GM21423 (cell line): ENCODE measurements around the gene DHX32.
"Not testable (repeated sequence)": the region's sequence is repeated elsewhere in the genome, so short reads cannot be mapped to it uniquely, and the experiment has no call there.

Source experiments
- ATAC-seq: cut with Tn5 transposase; IDR thresholded peaks from one replicate; pipeline ENCODE4 v1.9.1; 2021; ENCODE audit warnings: mild to moderate bottlenecking, moderate library complexity; ENCODE audit not compliant: unreplicated experiment

DHX32 gene

GRCh38 chr10:125881192-125881591 is at the start of gene DHX32:
TSS of gene DHX32 (minus strand) at chr10:125881292. CDS start at chr10:125880824, 468 bp downstream.
- no peak for ATAC-seq

GRCh38 chr10:125929618-125930017 is 48.5 kb upstream of the DHX32 start:
- ATAC-seq = no peak

GRCh38 chr10:125928928-125929585 is 48.0 kb upstream of the DHX32 start:
- no peak for ATAC-seq

- not testable (repeated sequence) for ATAC-seq
These were observed 46.2 kb upstream of the DHX32 start for GRCh38 chr10:125927265-125927664.

- no peak for ATAC-seq
These were observed 45.2 kb upstream of the DHX32 start for GRCh38 chr10:125926247-125926646.

- ATAC-seq = no peak
These were observed 44.3 kb upstream of the DHX32 start for GRCh38 chr10:125925262-125925834.

- ATAC-seq = not testable (repeated sequence)
These were observed 40.7 kb upstream of the DHX32 start for GRCh38 chr10:125921643-125922306.

GRCh38 chr10:125917704-125918361 is 36.7 kb upstream of the DHX32 start:
- ATAC-seq = not testable (repeated sequence)

- ATAC-seq = no peak
These were observed 35.9 kb upstream of the DHX32 start for GRCh38 chr10:125916977-125917376.

- not testable (repeated sequence) for ATAC-seq
These were observed 32.2 kb upstream of the DHX32 start for GRCh38 chr10:125913277-125913676.

GRCh38 chr10:125911990-125912389 is 30.9 kb upstream of the DHX32 start:
- ATAC-seq = no peak

GRCh38 chr10:125911145-125911544 is 30.1 kb upstream of the DHX32 start:
- ATAC-seq = no peak

GRCh38 chr10:125909491-125909890 is 28.4 kb upstream of the DHX32 start:
- not testable (repeated sequence) for ATAC-seq

- ATAC-seq = not testable (repeated sequence)
These were observed 27.7 kb upstream of the DHX32 start for GRCh38 chr10:125908813-125909212.

- not testable (repeated sequence) for ATAC-seq
These were observed 26.5 kb upstream of the DHX32 start for GRCh38 chr10:125907598-125907997.

- not testable (repeated sequence) for ATAC-seq
These were observed 24.2 kb upstream of the DHX32 start for GRCh38 chr10:125905069-125905994.

GRCh38 chr10:125903135-125903640 is 22.1 kb upstream of the DHX32 start:
- ATAC-seq = not testable (repeated sequence)

GRCh38 chr10:125900963-125901362 is 19.9 kb upstream of the DHX32 start:
- ATAC-seq = not testable (repeated sequence)

GRCh38 chr10:125897317-125897716 is 16.2 kb upstream of the DHX32 start:
- ATAC-seq = not testable (repeated sequence)
